Measurements from ENCODE around the gene NKX6-1.

DNA sequence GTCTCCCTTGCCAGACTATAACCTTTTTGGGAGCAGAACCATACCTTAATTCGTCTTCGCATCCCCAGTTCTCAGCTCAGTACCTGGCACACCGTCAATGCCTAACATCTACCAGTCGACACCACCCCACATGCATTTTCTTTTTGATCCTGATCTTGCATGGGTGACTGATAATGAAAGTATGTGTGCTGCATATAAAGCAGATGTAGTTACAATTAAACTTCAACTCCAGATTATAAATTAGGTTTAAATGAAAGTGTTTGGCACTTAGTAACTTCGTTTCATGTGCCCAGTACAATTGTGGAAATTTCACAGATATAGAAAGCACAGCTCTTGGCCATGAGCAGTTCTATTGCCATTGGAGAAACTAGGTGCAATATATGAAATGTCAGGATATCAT lies 8.8 kb upstream of the NKX6-1 start:
- TF ChIP-seq, protein P1, sequence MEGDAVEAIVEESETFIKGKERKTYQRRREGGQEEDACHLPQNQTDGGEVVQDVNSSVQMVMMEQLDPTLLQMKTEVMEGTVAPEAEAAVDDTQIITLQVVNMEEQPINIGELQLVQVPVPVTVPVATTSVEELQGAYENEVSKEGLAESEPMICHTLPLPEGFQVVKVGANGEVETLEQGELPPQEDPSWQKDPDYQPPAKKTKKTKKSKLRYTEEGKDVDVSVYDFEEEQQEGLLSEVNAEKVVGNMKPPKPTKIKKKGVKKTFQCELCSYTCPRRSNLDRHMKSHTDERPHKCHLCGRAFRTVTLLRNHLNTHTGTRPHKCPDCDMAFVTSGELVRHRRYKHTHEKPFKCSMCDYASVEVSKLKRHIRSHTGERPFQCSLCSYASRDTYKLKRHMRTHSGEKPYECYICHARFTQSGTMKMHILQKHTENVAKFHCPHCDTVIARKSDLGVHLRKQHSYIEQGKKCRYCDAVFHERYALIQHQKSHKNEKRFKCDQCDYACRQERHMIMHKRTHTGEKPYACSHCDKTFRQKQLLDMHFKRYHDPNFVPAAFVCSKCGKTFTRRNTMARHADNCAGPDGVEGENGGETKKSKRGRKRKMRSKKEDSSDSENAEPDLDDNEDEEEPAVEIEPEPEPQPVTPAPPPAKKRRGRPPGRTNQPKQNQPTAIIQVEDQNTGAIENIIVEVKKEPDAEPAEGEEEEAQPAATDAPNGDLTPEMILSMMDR (IDR thresholded peaks at IDR 0.05), result no peak
- TF ChIP-seq POLR2A (IDR thresholded peaks at IDR 0.05), result no peak

All from thyroid gland (tissue), 4 donors.